Subcutaneous abdominal adipose tissue (tissue), 5 donors: ENCODE results near the gene HSP90B1.

Source experiments
- H3K27ac ChIP-seq: one replicate; pipeline ENCODE4 v1.7.0; 2013; ENCODE audit warnings: low read depth, mild to moderate bottlenecking, inconsistent platforms, low read length, moderate library complexity
- H3K27me3 ChIP-seq, 5 donors: one replicate each; pipeline ENCODE4 v1.7.0; 2013; ENCODE audit warnings: low read length in 5 of 5, inconsistent platforms in 1 of 5; ENCODE audit not compliant: control insufficient read depth in 5 of 5, insufficient read depth in 4 of 5
- H3K36me3 ChIP-seq, 5 donors: one replicate each; pipeline ENCODE4 v1.7.0; 2013; ENCODE audit warnings: low read length in 5 of 5; ENCODE audit not compliant: control insufficient read depth in 5 of 5, insufficient read depth in 5 of 5
- H3K4me1 ChIP-seq, 5 donors: one replicate each; pipeline ENCODE4 v1.7.0; 2013; ENCODE audit warnings: low read length in 5 of 5, mild to moderate bottlenecking in 3 of 5, moderate library complexity in 1 of 5; ENCODE audit not compliant: control insufficient read depth in 5 of 5, insufficient read depth in 5 of 5
- H3K4me3 ChIP-seq, 5 donors: one replicate each; pipeline ENCODE4 v1.7.0; 2013; ENCODE audit warnings: low read length in 5 of 5, low read depth in 1 of 5
- H3K9ac ChIP-seq, 5 donors: one replicate each; pipeline ENCODE4 v1.7.0; 2013; ENCODE audit warnings: low read length in 5 of 5, mild to moderate bottlenecking in 4 of 5, moderate library complexity in 3 of 5
- H3K9me3 ChIP-seq, 5 donors: one replicate each; pipeline ENCODE4 v1.7.0; 2013; ENCODE audit warnings: low read length in 5 of 5; ENCODE audit not compliant: control insufficient read depth in 5 of 5
- donor health status: healthy.
- donor health status: healthy.
- donor health status: healthy.
- donor health status: healthy.
- donor health status: healthy.

Gene HSP90B1

DNA sequence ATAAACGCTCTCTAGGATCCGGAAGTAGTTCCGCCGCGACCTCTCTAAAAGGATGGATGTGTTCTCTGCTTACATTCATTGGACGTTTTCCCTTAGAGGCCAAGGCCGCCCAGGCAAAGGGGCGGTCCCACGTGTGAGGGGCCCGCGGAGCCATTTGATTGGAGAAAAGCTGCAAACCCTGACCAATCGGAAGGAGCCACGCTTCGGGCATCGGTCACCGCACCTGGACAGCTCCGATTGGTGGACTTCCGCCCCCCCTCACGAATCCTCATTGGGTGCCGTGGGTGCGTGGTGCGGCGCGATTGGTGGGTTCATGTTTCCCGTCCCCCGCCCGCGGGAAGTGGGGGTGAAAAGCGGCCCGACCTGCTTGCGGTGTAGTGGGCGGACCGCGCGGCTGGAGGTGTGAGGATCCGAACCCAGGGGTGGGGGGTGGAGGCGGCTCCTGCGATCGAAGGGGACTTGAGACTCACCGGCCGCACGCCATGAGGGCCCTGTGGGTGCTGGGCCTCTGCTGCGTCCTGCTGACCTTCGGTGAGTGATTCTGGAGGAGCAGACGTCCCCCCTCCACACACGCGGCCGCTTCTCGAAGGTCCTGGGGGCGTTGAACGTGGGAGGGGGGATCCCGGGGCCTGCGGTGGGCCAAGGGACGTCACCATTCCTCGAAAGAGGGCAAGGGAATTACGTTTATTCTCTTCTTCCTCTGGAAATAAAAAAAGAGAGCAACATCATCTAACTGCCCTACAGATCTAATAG is at the start of gene HSP90B1:
HSP90B1 (plus strand) TSS at position 377 of the 753 bp plus-strand sequence; CDS start at position 483, 106 bp downstream.
- peaks cover 15 to 25% (median 18%) of the 10 kb centered on the region in 5 donors for H3K36me3 ChIP-seq
- H3K27me3 ChIP-seq = no peaks in the 10 kb centered on the region
- H3K27ac ChIP-seq = peak within 1 kb of the TSS; percentile 95
- no peaks in the 10 kb centered on the region for H3K9me3 ChIP-seq
- peak within 1 kb of the TSS; percentile 81 to 98 (median 89) for H3K9ac ChIP-seq
- peak within 1 kb of the TSS; percentile 84 to 94 (median 89) for H3K4me3 ChIP-seq
- peaks cover 10 to 62% (median 57%) of the 10 kb centered on the region in 5 donors for H3K4me1 ChIP-seq

DNA sequence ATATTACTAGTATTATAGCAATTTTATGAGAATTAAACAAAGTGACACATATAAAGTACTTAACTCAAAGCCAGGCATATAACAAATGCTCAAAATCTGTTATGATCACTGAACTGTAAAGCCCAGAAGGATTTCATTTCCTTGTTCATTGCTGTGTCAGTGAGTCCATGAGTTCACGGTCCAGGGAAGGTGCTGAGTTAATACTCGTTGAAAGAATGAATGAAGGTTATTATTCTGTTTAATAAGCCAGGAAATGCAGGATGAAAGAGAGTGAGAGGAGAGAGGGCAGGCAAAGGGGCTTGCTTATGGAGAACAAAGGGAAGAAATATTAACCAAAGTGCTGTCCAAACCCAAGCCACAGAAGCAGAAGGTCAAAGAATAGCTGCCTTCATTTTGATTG is 48.9 kb upstream of the HSP90B1 start:
- no peak overlapping the region for H3K9ac ChIP-seq
- no peak overlapping the region for H3K27ac ChIP-seq
- H3K9me3 ChIP-seq = no peaks in the 10 kb centered on the region
- peaks cover 0 to 18% (median 13%) of the 10 kb centered on the region in 5 donors for H3K4me1 ChIP-seq
- H3K4me3 ChIP-seq = no peak overlapping the region
- no peaks in the 10 kb centered on the region for H3K36me3 ChIP-seq
- H3K27me3 ChIP-seq = no peaks in the 10 kb centered on the region

DNA sequence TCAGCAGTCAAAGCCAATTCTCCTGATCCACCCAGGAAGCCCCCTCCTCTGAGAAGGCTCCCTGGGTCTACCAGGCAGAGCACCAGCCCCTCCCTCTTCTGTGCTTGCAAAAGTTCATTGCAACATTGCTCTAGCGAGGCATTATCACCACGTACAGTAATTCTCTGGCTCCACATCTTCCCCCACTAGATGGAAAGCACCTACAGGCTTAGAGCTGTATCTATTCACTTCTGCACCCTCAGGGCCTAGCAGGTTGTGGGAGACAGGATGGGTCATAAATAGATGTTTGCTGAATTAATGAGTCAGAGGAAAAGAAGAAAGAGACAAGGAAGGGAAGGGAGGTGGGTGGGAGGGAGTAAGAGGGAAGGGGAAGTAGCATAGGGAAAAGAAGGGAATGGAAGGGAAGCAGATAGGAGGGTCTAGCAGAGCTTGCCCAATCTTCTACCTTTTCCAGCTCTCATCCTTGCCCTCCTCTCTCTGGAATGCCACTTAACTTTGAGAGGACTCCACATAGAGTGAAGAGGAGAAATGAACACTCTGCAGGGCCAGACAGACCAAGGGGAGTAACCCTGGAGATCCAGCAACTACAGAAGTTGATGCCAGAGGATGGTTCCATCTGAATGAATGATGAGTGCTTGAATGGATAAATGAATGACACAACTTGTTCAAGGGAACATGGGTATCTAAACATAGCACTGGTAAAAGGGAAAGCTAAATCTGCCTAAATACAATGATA is 47.2 kb upstream of the HSP90B1 start:
- peaks cover 0 to 17% (median 13%) of the 10 kb centered on the region in 5 donors for H3K4me1 ChIP-seq
- H3K9me3 ChIP-seq = no peaks in the 10 kb centered on the region
- H3K27ac ChIP-seq = no peak overlapping the region
- no peak overlapping the region for H3K4me3 ChIP-seq
- no peaks in the 10 kb centered on the region for H3K27me3 ChIP-seq
- H3K36me3 ChIP-seq = no peaks in the 10 kb centered on the region
- H3K9ac ChIP-seq = no peak overlapping the region

DNA sequence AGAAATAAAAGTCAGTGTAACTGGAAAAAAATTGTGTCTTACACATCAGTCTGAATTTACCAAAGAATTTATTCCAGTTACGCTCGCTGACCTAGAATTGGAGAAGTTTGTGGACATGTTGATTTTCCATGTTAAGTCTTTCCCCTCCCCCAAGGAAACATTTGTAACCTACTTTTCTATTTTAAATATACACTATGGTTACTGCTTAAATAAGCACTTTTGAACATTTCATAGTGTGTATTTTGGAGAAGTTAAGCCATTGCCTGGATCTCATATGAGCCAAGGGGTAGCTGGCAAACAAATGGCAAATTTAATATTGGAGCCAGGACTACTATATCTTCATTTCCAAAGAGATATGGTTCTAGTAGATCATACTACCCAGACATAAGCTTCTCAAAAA is 46.3 kb upstream of the HSP90B1 start:
- H3K4me3 ChIP-seq = no peak overlapping the region
- H3K27ac ChIP-seq = no peak overlapping the region
- H3K27me3 ChIP-seq = no peaks in the 10 kb centered on the region
- peaks cover 0 to 14% (median 10%) of the 10 kb centered on the region in 5 donors for H3K4me1 ChIP-seq
- no peaks in the 10 kb centered on the region for H3K36me3 ChIP-seq
- no peak overlapping the region for H3K9ac ChIP-seq
- H3K9me3 ChIP-seq = no peaks in the 10 kb centered on the region

DNA sequence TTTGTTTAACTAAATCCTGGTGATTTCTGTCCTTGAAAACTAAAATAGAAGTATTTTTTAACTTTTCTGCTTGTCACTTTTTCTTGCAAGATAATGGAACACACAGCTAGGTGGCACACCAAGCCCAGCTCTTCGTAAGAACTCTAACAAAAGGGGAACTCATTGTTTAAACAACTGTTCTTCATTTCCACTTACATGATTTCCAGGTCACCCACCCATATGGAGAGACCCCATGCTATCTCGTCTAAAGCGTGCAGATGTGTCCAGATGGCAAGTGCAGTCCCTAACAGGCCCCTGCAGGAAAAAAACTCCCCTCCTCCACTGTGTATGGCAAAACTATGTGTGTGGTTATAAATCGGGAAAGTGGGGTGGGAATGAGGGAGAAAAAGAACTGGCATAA is 45.9 kb upstream of the HSP90B1 start:
- Histone ChIP-seq H3K27me3 (no peaks in the 10 kb centered on the region), H3K4me3 (no peak overlapping the region), H3K36me3 (no peaks in the 10 kb centered on the region), H3K4me1 (peaks cover 0 to 13% (median 10%) of the 10 kb centered on the region in 5 donors), H3K9me3 (no peaks in the 10 kb centered on the region), H3K9ac (no peak overlapping the region), H3K27ac (no peak overlapping the region)

DNA sequence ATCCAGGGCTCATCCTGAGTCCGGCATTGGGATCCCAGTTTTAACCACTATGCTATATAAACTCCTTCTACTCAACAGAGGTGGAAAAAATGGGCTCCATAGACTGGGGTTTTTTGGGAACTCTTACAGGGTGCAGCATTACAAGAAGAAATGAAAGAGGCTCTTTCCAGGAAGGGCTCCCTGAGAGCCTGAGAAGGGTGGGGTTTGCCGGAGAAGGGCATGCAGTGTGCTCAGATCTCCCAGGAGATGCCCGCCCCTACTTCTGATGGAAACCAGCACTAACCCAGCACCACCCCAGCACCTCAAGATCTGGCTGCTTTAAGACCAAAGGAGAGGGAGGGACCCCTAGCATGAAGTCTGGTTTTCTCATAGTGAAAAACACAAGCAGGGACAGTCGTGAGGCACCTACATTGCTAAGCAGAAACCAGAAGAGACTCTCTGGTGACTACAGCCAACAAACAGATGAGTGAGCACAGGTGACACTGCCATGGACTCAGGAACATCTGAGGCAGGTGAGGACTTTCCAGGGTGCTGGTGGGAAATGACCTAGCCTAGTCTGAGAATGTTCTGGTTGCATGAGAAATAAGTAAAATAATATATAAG is 43.9 kb upstream of the HSP90B1 start:
- Histone ChIP-seq H3K9ac (no peak overlapping the region), H3K4me1 (peaks cover 0 to 8% (median 0%) of the 10 kb centered on the region in 5 donors), H3K9me3 (no peaks in the 10 kb centered on the region), H3K4me3 (no peak overlapping the region), H3K27me3 (no peaks in the 10 kb centered on the region), H3K27ac (no peak overlapping the region), H3K36me3 (no peaks in the 10 kb centered on the region)

DNA sequence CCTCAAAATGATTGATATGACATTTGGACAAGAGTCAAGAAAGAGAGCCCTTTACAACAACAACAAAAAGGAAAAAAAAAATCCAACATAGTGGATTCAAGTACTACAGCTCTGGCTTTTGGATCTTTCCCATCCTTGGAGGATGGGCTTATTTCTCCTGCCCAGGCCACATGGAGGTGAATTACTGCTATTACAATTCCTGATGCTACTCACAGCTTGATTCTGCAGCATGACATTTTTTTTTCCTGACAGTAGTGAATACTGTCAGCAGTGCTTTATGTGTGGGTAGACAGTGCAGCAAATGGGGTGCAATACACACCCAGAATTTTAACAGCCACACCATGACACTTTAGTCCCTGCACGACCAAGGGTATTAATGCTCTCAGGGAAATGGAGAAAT is 42.5 kb upstream of the HSP90B1 start:
- no peak overlapping the region for H3K27ac ChIP-seq
- no peak overlapping the region for H3K4me3 ChIP-seq
- no peaks in the 10 kb centered on the region for H3K27me3 ChIP-seq
- H3K9me3 ChIP-seq = no peaks in the 10 kb centered on the region
- H3K4me1 ChIP-seq = peaks cover 0 to 8% (median 0%) of the 10 kb centered on the region in 5 donors
- no peaks in the 10 kb centered on the region for H3K36me3 ChIP-seq
- H3K9ac ChIP-seq = no peak overlapping the region

DNA sequence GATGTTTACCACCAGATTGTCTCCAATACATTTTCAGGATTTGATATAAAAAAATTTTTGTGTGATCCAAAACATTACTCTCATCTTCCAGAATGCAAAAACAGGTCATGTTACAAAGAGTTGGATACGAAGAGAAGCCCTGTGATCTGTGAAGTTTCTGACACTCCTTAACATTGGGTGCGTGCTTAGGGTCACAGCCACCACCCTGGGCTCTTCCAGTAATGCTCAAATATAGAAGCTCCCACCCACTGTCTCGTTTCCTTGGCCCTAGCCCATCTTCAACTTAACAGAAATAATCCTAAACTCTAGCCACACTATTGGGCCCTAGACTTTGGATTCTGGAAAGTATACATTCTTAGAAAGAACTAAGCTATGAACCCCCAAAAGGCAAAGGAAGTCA is 32.9 kb upstream of the HSP90B1 start:
- H3K27me3 ChIP-seq = no peaks in the 10 kb centered on the region

DNA sequence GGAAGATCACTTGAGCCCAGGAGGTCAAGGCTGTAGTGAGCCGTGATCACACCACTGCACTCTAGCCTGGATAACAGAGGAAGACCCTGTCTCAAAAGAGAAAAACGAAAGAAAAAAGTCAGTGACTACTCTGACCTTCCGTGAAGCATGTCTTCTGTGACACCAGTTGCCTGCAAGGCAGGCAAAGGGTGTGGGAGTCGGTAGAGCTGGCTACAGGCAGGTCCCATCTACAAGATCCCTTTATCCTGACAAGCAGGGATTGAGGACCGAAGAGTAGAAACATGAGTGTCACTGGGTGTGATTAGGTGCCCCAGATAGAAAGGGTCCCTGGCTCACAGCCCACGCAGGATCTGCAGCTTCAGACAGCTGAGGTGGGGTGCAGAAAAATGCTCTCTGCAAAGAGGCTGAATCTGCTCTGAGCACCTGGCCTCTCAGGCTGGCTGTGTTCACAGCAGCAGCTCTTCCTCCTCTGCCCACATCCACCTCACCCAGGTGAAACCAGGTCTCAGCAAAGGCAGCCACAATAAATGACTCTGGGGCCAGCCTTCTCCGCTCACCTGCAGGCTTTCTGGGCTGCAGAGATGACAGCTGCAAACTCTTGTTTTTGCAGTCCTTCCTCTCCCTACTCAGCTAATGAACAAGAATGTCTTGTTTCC is 28.6 kb upstream of the HSP90B1 start:
- Histone ChIP-seq H3K4me3 (no peak overlapping the region), H3K36me3 (no peaks in the 10 kb centered on the region), H3K27me3 (no peaks in the 10 kb centered on the region), H3K27ac (no peak overlapping the region), H3K9me3 (peaks cover 0 to 3% (median 0%) of the 10 kb centered on the region in 5 donors), H3K9ac (no peak overlapping the region), H3K4me1 (no peaks in the 10 kb centered on the region)

More for the DNA sequence above, 32.9 kb upstream of the HSP90B1 start:
- Histone ChIP-seq H3K9ac (no peak overlapping the region), H3K27ac (no peak overlapping the region), H3K9me3 (no peaks in the 10 kb centered on the region), H3K4me3 (no peak overlapping the region), H3K36me3 (no peaks in the 10 kb centered on the region), H3K4me1 (no peaks in the 10 kb centered on the region)
